ENCODE data around the gene ZNF385B. TPM values are rescaled to one million over a fixed set of nuclear protein-coding genes. Genes with fewer than 3 reads are reported as not detected.
A peak's percentile ranks its signal among the peaks of the same experiment; 100 is the strongest.
"Not testable (repeated sequence)": the region's sequence is repeated elsewhere in the genome, so short reads cannot be mapped to it uniquely, and the experiment has no call there.

ZNF385B gene
- total RNA-seq, 1 donor from 2014 or later = not detected

DNA sequence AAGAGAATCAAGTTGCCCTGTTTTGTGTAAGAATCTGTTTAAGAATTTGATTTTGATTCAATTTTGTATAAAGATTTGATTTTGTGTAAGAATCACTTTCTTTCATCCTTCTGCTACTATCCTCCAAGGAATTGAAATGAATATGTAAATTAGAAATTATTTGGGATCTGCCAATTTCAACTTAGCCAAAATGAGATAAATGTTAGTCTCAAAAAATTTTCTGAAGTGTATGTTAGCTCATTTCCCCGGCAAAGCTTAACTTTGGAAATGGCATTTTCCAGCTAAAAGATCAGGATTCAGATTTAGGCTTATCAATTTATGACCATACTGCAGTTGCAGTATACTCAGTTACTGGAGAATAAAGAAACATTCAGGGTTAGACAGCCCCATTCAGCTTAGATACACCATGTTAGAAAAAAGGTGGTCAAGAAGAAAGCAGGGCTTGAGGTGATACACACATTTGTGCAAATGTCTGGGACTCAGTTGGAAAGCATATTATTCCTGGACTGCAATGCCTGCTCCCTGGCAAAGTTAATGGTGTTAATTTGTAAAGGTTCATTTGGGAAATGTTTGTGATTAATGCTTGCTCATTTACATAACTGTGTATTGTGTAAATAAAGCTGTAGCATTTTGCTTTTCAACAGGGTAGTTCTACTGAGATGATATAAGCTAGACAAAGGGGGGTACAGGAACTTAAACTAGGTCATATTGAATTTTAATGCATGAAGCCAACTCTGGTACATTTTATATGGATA is 349.0 kb downstream of the ZNF385B start:
- DNase-seq (ENCODE audit: low read depth in 2 of 2) = no peak

DNA sequence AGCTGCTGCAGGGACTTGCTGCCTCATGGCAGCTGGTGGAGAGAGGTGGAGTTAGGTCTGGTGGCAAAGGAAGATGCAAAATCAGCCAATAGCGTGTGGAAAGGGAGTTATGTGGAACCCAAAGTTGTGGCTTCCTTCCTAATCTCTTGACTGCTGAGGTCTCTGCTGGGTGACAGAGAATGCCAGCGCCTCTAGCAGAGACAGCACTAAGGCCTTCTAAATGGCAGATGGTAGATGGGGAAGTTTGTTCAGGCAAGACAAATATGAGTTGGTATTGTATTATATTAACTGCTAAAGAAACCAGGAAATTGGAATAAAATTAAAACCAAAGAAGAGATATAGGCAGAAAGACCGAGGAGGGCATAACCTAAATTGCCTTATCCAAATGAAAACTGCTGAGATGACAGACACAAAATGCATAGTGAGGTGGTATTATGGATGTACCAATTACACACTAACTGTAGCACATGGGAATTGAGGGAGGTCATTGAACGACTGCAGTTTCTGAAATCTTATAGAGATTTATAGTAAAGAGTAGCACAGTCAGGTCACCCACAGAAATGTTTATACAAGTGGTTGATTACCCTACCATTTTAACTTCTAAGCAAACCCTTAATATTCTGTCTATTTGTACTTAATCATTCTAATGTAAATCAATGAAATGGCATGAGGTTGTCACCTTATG is 350.2 kb downstream of the ZNF385B start:
- no peak for DNase-seq (ENCODE audit: low read depth in 2 of 2)

DNA sequence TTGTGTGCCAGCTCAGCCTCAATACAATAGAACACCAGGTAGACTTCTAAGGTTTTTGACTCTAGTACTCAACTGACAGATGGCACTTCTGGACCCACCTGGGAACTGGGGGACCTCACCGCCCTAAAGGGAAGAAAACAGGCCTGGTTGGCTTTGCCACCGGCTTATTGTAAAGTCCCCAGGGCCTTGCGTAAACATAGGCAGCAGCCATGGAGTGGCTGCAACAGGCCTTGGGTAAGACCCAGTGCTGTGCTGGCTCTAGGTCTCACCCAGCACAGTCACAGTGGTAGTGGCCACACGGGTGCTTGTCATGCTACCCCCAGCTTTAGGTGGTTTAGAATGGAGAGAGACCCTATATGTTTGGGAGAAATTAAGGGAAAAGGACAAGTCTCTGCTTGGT is 366.1 kb downstream of the ZNF385B start:
- DNase-seq (ENCODE audit: low read depth in 2 of 2) = no peak

DNA sequence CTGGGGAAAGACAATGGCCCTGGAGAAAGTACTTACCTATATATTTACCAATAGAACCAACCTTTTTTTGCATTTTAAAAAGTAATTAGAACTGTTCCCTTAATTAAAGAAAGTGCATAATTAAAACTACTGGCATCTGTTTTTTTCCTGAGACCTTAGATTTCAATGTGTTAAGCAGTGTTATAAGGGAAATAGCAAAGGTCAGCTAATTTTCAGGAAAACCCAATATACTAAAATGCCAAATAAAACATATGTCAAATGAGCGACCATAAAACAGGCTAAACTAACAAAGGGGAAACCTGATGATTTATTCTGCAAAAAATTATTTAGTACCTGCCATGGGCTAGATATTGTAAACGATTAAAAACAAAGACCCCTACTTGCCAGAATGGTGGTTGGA is 372.8 kb downstream of the ZNF385B start:
- DNase-seq (ENCODE audit: low read depth in 2 of 2) = no peak

DNA sequence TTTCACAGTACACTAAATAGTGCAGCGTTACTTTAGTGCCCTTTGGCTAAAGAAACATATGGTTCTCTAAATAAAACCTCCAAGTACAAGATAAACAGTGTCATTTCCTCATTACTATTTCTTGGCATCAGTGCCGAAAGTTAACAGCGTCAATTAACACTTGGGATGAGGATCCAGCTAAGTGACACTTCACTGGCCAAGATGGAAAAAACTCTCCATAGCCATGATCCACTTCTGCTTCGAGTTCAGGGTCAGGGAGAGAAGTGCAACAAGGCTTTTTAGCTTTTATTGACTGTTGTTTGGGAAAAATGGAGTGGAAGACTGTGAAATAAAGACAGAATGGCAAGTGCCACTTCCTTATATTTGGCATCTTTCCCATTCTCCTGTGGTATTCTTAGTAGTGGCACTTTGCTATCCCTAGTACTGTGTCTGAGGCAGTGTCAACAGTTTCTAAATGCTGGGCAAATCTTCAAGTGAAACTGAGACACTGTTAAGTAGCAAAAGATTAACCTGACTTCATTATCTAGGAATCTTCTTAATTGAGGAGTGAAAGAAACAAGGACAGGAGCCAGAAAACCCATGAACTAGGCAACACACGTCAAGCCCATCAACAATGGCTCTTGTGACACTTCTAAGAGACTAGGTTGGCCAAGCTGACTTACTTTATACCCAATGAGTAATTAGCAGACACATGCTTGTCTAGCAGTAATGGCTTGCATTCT is 374.2 kb downstream of the ZNF385B start:
- DNase-seq (ENCODE audit: low read depth in 2 of 2) = no peak

DNA sequence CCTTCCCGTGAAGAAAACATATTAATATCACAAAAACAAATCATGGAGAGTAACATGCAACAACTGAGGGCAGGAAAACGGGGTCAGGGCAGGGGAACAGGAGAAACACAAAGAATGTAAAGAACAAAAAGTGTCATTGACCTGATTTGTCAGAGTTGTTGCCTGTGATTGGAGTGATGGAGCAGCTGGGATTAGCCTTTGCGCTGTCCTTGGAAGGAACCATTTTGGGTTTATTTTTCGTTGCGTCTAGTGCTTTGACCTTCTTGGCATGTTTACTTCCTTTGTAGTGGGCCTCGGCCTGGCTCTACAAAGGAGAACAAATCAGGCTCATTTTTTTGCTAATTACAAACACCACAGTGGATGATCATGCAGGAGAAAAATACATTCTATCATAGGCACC is 378.3 kb downstream of the ZNF385B start:
- DNase-seq (ENCODE audit: low read depth in 2 of 2) = peak; percentile 20 to 60

DNA sequence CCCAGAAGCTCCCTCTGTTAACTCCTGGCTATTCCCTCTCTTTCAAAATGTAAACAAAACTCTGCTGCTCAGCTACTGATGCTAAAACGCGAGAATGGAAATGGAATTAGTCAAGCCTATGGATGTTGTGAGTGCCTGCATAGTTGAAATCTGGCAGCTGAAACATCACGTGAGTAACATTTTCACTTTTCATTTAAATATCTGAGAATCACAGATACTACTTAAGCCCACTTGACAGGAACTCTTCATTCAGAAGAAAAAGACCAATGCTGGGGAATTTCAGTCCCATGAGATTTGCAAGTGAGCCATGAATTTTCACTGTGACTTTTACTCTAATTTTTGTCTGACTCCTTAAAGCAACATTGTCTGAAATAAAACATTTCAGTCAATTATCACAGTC is 381.5 kb downstream of the ZNF385B start:
- no peak for DNase-seq (ENCODE audit: low read depth in 2 of 2)

DNA sequence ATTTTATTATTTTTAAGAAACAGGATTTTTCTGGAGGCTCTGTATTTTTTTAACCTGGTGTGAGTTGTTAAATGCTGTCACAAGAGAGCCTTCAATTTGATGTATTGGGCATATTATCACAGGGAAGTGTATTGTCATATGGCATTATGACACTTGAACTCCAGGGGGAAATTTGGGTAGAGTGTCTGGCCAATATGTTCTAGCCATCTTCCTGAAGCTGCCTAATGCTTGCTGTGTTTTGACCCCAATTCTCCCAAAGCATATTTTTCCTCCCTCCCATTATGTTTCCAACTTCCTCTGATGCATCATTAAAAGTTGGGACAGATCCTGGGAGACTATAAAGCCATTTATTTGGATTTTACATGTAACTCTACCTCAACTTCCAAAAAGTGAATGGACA is 382.6 kb downstream of the ZNF385B start:
- DNase-seq (ENCODE audit: low read depth in 2 of 2) = peak in 1 of 2 donors; percentile 57

DNA sequence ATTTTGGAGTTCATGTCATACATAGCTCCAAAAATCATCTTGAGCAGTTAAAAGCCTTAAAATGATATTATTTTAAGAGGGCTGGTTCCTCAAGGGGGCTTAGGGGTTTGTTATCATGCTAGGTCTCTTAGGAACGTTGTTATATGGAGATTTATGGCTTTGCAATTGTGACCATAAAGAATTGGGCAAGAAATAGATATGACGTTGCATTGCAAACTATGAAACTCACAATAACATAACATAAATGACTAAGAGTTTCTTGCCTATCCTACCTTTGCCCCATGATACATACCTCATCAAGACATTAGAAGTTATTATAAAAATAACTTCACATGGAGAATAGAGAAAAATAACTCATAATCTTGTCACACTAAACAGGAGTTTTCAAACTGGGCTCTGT is 390.4 kb downstream of the ZNF385B start:
- no peak for DNase-seq (ENCODE audit: low read depth in 2 of 2)

DNA sequence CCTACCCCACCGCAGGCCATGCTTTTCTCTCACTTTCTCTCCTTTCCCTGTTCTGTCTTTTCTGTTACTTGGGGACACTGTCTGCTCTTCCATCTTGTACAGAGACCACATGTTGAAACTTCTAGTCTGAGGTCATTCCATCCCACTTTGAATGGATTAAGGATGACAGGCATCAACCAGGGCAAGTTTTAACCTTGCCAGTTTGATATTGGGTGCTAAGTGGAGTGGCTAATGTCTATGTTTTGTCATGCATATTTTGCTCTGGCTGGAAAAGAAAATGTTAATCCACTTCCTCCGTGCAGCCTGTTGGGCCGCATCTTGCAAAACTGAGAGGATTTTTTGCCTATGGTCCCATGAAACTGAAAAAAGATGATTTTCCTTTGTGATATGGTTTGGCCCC is 391.3 kb downstream of the ZNF385B start:
- DNase-seq (ENCODE audit: low read depth in 2 of 2) = no peak

DNA sequence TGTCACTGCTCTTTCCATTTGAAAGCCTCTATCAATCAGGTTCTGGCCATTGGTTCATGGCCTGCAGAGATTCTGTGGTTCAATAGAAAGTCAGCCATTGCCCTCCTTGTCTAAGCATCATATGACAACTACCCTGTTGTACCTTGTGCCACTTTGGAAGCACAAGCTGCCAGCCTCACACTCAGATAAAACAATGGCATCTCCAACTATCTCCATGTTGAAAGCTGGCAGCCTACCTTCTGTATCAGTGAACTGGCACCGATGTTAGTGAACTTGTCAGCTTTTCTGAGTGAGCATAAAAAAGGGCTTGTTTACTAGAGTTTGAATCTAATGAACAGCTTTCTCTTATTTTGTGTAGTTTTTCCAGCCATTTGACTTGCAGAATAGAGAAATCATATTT is 393.5 kb downstream of the ZNF385B start:
- DNase-seq (ENCODE audit: low read depth in 2 of 2) = no peak

DNA sequence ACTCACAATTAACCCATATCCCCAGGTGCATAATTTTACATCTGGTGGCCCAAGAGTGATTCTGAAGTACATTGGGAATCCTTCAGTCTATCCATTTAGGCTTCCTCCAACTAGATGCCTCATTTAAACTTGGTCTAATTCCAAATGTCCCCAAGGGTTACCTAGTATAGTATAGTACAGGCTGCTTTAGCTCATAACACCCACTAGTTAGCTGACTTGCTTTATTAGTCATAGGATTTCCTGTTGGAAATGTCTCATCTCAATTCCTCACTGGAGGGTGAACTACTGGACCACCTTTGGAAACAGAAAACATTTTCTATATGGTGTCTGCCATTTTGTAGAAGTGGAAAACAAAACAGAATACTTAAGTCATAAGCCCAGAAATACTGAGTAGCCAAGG is 394.3 kb downstream of the ZNF385B start:
- peak; percentile 15 to 82 for DNase-seq (ENCODE audit: low read depth in 2 of 2)

DNA sequence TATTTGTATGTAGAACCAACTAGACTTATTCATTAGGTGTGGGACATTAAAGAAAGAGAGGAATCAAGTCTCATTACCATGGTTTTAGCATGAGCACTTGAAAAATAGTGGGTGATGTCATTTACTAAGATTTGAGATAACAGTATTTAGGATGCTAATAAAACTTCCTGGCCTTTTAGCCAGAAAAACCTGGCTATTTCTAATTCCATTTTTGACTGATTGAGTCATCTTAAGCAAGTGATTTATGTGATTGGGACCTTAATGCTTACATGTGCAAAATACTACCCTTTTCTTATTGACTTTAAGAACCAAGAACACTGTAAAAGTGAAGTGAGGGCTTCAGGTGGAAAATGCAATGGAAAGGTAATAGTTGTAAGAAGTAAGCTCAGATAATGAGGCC is 400.0 kb downstream of the ZNF385B start:
- no peak for DNase-seq (ENCODE audit: low read depth in 2 of 2)

DNA sequence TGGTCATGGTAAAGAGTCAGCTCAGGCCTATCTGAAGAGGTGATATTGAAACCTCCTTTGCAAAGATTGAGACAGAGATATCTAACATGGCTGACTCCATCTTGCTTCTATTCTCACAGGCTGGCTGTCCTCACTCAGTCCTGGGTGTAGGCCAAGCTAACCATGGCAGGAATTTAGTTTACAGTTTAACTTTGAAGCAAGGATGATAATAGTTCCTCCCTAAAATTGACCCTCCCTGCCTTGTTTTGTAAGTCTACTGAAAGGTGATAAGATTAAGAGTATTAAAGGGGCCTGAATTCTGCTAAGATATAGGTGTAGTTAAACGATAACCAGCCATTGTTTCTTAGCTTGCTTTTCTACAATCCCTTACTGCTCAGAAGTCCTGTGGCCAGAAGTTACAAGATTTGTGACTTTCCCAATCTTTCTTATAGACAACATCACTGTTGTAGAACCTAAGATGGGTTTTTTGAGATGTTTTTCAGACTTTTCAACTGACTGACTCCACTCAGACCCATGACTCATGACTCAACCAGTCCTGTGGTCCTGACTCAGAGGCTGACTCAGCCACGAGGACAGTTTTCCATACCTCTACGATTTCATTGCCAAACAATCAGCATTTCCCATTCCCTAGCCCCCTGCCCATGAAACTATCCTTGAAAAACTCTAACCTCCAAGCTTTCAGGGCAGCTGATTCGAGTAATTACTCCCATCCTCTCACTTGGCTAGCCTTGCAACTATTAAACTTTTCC is 401.1 kb downstream of the ZNF385B start:
- peak; percentile 25 to 86 for DNase-seq (ENCODE audit: low read depth in 2 of 2)

DNA sequence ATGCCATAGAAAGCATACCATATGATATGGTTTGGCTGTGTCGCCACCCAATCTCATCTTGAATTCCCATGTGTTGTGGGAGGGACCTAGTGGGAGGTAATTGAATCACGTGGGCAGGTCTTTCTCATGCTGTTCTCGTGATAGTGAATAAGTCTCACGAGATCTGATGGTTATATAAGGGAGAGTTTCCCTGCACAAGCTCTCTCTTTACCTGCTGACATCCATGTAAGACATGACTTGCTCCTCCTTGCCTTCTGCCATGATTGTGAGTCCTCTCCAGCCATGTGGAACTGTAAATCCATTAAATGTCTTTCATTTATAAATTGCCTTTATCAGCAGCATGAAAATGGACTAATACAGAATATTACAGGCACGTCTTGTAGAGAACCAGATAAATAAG is 403.3 kb downstream of the ZNF385B start:
- DNase-seq (ENCODE audit: low read depth in 2 of 2) = not testable (repeated sequence)

DNA sequence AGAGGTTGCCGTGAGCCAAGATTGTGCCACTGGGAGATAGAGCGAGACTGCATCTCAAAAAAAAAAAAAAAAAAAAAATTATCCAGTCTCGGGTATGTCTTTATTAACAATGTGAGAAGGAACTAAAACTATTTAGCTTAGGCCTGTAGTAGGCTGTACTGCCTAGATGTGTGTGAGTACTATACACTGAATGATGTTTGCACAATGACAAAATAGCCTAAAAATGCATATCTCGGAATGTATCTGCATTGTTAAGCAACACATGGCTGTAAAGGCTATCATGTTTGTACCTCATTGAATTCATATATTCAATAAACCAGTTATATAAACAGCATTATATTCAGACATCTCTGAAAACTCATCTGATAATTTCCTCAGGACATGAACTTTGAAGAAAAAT is 405.6 kb downstream of the ZNF385B start:
- DNase-seq (ENCODE audit: low read depth in 2 of 2) = no peak

DNA sequence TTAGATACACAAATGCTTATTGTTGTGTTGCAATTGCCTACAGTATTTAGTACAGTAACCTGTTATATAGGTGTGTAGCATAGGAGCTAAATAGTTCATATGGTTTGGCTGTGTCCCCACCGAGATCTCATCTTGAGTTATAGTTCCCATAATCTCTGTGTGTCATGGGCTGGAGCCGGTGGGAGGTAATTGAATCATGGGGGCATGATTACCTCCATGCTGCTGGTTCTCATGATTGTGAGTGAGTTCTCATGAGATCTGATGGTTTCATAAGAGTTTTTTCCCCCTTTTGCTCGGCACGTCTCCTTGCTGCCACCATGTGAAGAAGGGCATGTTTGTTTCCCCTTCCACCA is 406.3 kb downstream of the ZNF385B start:
- DNase-seq (ENCODE audit: low read depth in 2 of 2) = no peak

DNA sequence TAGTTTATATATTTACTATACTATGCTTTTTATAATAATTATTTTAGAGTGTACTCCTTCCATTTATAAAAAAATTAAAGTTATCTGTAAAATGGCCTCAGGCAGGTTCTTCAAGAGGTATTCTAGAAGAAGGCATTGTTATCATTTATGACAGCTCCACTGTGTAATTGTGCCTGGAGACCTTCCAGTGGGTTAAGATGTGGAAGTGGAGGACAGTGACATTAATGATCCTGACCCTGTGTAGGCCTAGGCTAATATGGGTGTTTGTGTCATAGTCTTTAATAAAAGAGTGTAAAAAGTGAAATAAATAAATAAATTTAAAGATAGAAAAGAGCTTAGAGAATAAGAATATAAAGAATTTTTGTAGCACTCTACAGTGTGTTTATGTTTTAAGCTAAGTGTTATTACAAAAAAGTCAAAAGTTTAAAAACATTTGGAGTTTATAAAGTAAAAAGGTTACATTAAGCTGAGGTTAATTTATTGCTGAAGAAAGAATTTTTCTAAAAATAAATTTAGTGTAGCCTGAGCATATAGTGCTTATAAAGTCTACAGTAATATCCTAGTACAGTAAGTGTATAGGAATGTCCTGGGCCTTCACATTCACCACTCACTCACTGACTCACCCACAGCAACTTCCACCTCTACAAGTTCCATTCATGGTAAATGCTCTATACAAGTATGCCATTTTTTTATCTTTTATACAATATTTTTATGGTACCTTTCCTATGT is 406.8 kb downstream of the ZNF385B start:
- peak; percentile 10 to 86 for DNase-seq (ENCODE audit: low read depth in 2 of 2)

DNA sequence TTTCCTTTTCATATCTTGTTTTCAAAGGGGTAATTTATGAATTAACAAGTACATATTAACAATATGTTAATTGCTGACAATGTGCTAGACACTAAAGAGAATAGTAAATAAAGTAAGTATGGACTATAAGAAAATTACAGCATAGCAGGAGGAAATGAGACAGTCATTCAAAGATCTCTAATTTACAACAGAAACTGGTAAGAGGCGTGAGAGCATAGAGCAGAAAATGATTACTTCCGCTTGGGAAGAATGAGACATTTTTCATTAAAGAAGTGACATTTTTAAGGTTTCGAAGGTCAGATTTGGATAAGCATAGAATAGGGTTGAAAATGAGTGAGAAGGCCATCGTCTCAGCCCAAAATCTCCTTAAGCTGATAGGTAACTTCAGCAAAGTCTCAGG is 412.4 kb downstream of the ZNF385B start:
- no peak for DNase-seq (ENCODE audit: low read depth in 2 of 2)

DNA sequence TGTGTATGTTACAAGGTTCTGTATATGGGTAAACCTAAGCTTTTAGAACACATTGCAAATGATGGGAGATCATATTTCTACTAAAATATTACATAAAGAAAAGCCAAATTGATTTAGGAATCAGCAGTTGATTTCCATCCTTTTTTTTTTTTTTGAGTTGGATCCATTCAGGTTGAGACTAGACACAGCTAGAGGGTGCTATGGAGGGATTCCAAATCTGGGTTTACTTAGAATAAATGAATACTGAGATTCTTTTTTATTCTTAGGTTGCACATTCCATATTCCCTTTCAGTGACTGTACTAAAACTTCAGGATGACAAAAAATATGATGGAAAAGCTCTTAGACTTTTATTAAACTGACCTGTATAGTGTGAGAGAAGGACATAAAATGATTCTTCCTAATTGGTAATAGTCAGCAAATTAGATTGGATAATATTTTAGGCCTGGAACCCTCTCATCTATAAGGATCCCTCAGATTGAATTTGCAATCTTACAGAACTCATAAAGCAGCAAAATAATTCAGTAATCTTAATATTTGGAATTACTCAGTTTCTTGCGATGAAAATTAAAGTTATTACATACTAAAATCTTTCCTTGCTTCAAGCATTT is 413.5 kb downstream of the ZNF385B start:
- no peak for DNase-seq (ENCODE audit: low read depth in 2 of 2)

DNA sequence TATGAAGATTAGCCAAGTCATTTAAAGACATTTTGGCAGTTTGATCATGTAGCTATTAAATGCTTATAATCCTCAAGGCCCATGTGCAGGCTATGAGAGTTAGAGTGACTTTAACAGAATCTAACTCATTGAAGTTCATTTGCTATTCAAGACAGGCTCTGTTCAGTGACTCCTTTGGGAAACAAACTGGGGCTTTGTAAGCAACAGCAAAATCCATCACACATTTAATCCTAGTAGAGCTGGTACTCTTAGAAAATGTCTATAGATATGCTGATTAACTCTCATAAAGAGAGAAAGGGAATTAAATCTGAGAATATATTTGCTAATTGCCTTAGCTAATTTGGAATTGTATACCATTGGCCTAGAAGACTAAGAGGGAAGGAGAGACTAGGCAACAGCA is 414.0 kb downstream of the ZNF385B start:
- no peak for DNase-seq (ENCODE audit: low read depth in 2 of 2)

All from lung microvascular endothelial cell (primary cell).